ENCODE measurements around the gene PRTFDC1. TPM values are rescaled to one million over a fixed set of nuclear protein-coding genes. Genes with fewer than 3 reads are reported as not detected.

PRTFDC1 gene
- total and polyA plus RNA-seq, 2 of the 13 experiments (the other 11 are each of a cell fraction or from before 2014, with no cell fraction given), result not detected

DNA sequence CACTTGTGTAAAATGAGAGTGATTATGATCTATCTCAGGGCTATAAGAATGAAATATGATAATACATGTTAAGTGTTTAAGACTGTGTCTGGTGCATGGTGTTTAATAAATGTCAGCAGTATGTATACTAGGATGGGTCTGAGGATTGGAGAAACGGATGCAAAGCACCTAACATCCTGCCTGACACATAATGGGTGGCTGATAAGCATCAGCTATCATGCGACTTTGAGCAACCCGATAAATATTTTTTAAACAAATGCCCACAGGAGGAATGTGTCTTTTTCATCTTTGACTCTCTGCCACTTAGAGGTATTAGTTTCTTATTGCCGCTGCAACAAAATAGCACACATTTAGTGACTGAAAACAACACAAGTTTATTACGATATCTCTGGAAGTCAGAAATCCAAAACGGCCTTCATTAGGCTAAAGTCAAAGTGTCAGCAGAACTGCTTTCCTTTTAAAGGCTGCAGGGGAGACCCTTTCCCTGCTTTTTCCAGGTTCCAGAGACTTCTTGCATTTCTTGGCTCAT lies 135.5 kb downstream of the PRTFDC1 start:
- no peak overlapping the region for H3K9ac ChIP-seq (ENCODE audit: insufficient read depth, low read depth, low read length)
- DNase-seq (ENCODE audit: low spot score), result no peak
- no peak for TF ChIP-seq SMAD9 (CRISPR knock-in tag; IDR thresholded peaks at IDR 0.05)
- TF ChIP-seq ZC3H13 (CRISPR knock-in tag; IDR thresholded peaks at IDR 0.05), result no peak
- TF ChIP-seq ZNF12 (CRISPR knock-in tag; IDR thresholded peaks at IDR 0.05), result peak; percentile 85
- TF ChIP-seq, protein P1, sequence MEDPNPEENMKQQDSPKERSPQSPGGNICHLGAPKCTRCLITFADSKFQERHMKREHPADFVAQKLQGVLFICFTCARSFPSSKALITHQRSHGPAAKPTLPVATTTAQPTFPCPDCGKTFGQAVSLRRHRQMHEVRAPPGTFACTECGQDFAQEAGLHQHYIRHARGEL (CRISPR knock-in tag; IDR thresholded peaks at IDR 0.05), result no peak
- in situ Hi-C loops (cut with HindIII; ENCODE audit: extremely low pct_ligation_motif_present, low pct_unique_long_range_greater_than_20kb), result no loop called here
- no TSS peak for BruUV-seq (replicated peaks)
- no peak for ATAC-seq
- H3K36me3 ChIP-seq (replicated peaks in 1 of 2; ENCODE audit: control insufficient read depth in 1 of 2, insufficient read depth in 2 of 2, low read length in 2 of 2), result no peaks in the 10 kb centered on the region
- intact Hi-C loops (cut with micrococcal nuclease; ENCODE audit: unreplicated experiment), result loop anchor here (10.0 kb wide), 1 partner anchor 268 kb away; no protein-coding TSS in a partner anchor
- CTCF ChIA-PET (ENCODE audit: low intra/inter-chr PET ratio, low total read pairs), result no interaction called here
- no peaks in the 10 kb centered on the region for H3K79me2 ChIP-seq (ENCODE audit: insufficient read depth, low read length)
- 51% methylated on average over 6 of the region's 6 CpGs for WGBS (ENCODE audit: low lambda C conversion rate)
- no peak overlapping the region for H2AFZ ChIP-seq (ENCODE audit: low read length)
- no peaks in the 10 kb centered on the region for H3K27me3 ChIP-seq (ENCODE audit: control insufficient read depth in 1 of 2, insufficient read depth in 2 of 2, low read length in 2 of 2)
- peaks cover 3% of the 10 kb centered on the region for H3K4me1 ChIP-seq (ENCODE audit: insufficient read depth, low read length)
- no peak for FAIRE-seq
- H4K20me1 ChIP-seq (ENCODE audit: insufficient read depth, low read length), result no peaks in the 10 kb centered on the region
- POLR2A ChIA-PET, result no interaction called here
- H3K4me3 ChIP-seq (replicated peaks in 1 of 3; ENCODE audit: insufficient read depth in 1 of 3, low read depth in 2 of 3, low read length in 3 of 3), result no peak overlapping the region
- H3K9me3 ChIP-seq (ENCODE audit: low read length), result no peaks in the 10 kb centered on the region
- no peak overlapping the region for H3K27ac ChIP-seq (ENCODE audit: extremely low read length, insufficient read depth, low read length)
- H3K4me2 ChIP-seq (ENCODE audit: low read depth, low read length), result no peak overlapping the region

- Histone ChIP-seq H3K36me3 (replicated peaks in 1 of 2; ENCODE audit: control insufficient read depth in 1 of 2, insufficient read depth in 2 of 2, low read length in 2 of 2) (no peaks in the 10 kb centered on the region), H3K27me3 (ENCODE audit: control insufficient read depth in 1 of 2, insufficient read depth in 2 of 2, low read length in 2 of 2) (no peaks in the 10 kb centered on the region), H3K79me2 (ENCODE audit: insufficient read depth, low read length) (no peaks in the 10 kb centered on the region), H3K9ac (ENCODE audit: insufficient read depth, low read depth, low read length) (no peak overlapping the region), H3K4me1 (ENCODE audit: insufficient read depth, low read length) (peaks cover 10% of the 10 kb centered on the region), H3K27ac (ENCODE audit: extremely low read length, insufficient read depth, low read length) (no peak overlapping the region), H2AFZ (ENCODE audit: low read length) (no peak overlapping the region), H3K4me2 (ENCODE audit: low read depth, low read length) (no peak overlapping the region), H3K9me3 (ENCODE audit: low read length) (no peaks in the 10 kb centered on the region), H4K20me1 (ENCODE audit: insufficient read depth, low read length) (no peaks in the 10 kb centered on the region), H3K4me3 (replicated peaks in 1 of 3; ENCODE audit: insufficient read depth in 1 of 3, low read depth in 2 of 3, low read length in 3 of 3) (no peak overlapping the region)
- TF ChIP-seq ZC3H4 (CRISPR knock-in tag; IDR thresholded peaks at IDR 0.05; ENCODE audit: borderline replicate concordance) (no peak), FOSL2 (CRISPR knock-in tag; IDR thresholded peaks at IDR 0.05) (peak; percentile 70)
- BruUV-seq (replicated peaks), result no TSS peak
- ChIA-PET POLR2A (no interaction called here), CTCF (ENCODE audit: low intra/inter-chr PET ratio, low total read pairs) (no interaction called here)
- ATAC-seq, result no peak
- peak; percentile 24 for DNase-seq (ENCODE audit: low spot score)
- in situ Hi-C loops (cut with HindIII; ENCODE audit: extremely low pct_ligation_motif_present, low pct_unique_long_range_greater_than_20kb) (no loop called here), intact Hi-C loops (cut with micrococcal nuclease; ENCODE audit: unreplicated experiment) (loop anchor here (10.0 kb wide), 1 partner anchor 270 kb away; no protein-coding TSS in a partner anchor)
- 14% methylated on average over 11 of the region's 11 CpGs for WGBS (ENCODE audit: low lambda C conversion rate)
- no peak for FAIRE-seq
Measured at GRCh38 chr10:24814568-24815313, 137.7 kb downstream of the PRTFDC1 start.
